ENCODE measurements around the gene HABP4.

HABP4 gene

DNA sequence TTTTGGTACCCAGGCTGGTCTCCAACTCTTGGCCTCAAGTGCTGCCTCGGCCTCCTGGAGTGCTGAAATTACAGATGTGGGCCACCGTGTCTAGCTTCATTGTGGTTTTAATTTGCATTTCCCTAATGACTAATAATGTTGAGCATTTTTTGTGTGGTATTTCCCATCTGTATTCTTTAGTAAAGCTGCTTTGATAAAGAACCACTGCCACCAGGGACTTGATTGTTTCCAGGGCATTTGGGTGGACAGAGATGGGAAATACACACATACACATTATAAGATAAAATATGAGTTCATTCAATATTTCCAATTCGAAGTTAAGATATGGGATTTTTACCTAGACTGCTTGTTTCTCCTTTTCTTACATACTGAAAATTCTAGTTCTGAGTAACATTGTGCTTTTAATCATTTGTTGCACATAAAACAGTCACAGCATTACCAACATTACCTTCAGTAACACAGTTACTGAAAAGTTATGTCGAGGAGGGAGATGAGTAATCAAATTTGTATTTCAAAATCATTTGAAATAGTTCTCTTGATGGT, 28.9 kb downstream of the HABP4 start:
- no peak for DNase-seq (ENCODE audit: low read depth, low spot score)

DNA sequence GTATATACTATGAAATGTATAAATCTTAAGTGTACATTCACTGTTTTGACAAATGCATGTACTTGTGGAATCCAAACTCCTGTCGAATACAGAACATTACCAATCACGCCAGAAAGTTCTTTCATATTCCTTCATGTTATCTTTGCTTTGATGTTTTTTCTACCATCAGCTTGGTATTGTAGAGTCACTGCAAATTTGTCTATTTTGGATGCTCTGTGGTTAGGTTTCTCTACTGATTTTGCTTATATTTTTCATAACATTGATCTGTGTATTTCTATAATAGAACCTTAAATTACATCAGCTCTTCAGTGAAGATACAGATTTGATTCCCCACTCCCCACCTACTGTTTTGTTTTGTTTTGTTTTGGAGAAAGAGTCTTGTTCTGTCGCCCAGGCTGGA, 30.8 kb downstream of the HABP4 start:
- DNase-seq (ENCODE audit: low read depth, low spot score) = no peak

DNA sequence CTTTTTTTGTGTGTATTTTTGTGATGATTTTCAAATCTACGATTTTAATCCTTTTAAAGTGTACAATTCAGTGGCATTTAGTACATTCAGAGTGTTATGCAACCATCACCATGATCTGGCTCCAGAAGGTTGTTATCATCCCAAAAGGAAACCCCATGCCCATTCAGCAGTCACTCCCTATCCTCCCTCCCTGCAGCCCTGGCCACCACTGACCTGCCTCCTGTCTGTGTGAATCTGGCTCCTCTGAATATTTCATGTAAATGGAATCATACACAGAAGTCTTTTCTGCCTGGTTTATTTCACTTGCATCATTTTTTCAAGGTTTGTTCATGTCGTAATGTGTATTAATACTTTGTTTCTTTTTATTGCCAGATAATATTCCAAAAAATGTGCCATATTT, 32.5 kb downstream of the HABP4 start:
- DNase-seq (ENCODE audit: low read depth, low spot score) = no peak

DNA sequence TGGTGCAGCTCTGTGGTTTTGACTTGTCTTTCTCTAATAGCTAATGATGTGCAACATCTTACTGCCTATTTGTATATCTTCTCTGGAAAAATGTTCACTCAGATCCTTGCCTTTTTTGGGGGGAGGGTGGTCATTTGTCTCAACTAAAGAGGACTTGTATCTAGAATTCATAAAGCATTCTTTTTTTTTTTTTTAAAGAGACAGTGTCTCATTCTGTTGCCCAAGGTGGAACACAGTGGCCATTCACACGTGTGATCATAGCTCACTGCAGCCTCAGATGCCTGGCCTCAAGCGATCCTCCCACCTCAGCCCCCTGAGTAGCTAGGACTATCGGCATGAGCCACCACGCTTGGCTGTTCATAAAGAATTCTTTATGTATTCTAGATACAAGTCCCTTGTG, 33.2 kb downstream of the HABP4 start:
- no peak for DNase-seq (ENCODE audit: low read depth, low spot score)

DNA sequence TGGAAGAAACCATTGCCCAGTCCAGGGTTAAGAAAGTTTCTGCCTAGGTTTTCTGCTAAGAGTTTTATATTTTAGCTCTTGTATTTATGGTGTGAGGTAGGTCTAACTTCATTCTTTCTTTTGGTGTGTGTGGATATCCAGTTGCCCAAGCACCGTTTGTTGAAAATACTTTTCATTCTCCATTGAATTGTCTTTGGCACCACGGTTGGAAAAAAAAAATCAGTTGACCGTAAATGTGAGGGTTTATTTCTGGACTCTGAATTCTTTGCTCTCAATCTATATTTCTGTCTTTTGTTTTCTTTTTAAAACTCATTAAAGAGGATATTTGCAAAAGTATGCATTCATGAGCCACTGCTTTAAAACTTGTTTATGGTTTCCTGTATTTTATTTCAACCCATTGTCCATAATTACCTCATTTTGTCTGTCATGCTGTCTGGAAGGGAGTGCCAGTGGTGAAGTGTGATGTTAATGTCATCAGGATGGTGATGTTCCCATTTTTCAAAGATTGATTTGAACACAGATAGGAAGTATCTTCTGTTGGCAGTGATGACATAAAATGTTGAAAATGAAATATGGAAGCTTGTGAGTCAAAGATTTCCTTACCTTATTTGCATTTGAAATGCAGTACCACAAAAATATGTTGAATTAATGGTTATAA, 33.9 kb downstream of the HABP4 start:
- DNase-seq (ENCODE audit: low read depth, low spot score) = no peak

DNA sequence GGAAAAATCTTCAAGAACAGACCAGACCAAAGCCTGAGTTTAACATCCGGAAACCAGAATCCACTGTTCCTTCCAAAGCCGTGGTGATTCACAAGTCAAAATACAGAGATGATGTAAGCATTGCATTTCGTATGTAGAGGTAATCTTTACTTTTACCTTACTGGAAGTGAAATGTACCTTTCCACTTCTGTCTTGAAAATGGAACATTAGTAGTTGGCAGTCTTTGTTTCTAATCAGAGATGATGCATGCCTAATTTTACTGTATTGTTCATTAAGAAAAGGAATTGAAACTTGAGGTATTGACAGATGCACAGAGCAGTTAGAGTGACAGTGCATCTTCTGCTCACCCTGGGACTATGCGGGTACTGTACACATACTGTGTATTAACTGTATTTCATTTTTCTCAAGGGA, 34.6 kb downstream of the HABP4 start:
- DNase-seq (ENCODE audit: low read depth, low spot score) = no peak

DNA sequence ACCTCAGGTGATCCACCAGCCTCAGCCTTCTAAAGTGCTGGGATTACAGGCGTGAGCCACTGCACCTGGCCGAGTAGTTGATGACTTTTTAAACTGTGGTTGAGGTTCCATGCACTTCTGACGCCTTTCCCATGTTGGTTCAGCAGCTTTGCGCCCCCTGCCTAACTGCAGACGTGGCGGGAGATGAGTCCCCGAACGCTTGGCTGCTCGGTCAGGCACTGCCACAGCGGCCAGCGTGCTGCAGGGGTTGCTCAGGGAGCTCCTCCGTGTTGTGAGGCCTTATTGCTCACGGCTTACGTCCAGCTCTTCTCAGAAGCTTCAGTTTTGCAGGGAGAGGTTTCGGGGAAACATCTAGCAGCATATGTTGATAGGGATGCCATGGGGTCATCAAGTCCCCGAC, 35.3 kb downstream of the HABP4 start:
- no peak for DNase-seq (ENCODE audit: low read depth, low spot score)

DNA sequence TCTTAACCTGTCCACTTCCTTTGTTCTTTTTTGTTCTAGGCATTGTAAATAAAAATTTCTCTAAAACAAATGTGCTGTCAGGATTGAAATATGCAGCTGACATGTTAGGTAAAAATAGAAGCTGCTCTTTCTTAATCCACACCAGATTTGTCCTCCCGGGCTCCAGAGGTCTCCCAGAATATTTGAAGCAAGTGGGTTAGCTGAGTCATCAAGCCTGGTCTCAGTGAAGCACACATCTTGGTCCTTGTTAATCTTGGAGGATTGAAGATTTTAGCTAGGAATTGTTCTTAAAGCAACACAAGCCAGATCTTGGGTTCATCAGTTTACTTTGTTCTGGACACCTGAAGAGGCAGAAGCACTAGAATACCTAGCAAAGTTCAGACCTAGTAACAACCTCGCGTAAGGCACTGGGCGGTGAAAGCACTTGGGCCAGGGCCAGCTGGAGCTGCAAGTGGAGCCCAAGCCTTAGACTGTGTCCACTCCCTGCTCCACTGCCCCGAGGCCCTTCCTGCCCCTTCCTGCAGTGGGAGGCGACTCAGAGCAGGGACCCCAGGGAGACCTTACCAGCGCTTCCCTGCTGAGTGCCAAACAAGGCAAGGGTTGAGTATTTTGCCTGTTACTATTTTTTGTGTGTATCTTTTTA, 36.5 kb downstream of the HABP4 start:
- peak; percentile 54 for DNase-seq (ENCODE audit: low read depth, low spot score)

DNA sequence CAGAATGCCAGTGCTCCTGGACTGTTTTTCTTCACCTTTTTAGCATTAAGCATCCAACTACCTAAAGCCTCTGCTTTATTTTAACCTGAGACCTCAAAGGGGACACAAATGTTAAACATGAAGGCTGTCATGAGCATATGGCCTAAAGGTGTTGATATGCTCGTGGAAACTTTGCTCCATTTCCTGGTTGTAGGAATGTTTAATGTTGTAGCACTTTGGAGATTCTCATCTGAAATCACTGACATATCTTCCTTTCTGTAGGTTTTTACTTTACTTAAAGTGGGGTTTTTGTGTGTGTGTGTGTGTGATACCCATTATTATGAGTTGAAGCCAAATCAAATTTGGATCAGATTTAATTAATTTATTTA, 37.0 kb downstream of the HABP4 start:
- no peak for DNase-seq (ENCODE audit: low read depth, low spot score)

DNA sequence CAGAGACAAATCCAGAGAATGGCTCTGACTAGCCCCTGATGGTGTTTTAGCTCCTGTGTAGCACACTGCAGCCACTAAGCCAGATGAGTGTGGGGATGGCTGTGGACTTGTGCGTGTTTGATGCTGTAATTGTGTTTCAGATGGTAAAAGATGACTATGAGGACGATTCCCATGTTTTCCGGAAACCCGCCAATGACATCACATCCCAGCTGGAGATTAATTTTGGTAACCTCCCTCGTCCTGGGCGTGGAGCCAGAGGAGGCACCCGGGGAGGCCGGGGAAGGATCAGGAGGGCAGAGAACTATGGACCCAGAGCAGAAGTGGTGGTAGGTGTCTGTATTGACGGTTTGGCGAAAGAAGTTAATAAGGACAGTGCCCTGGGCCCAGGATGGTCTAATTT, 38.0 kb downstream of the HABP4 start:
- DNase-seq (ENCODE audit: low read depth, low spot score) = peak; percentile 18

DNA sequence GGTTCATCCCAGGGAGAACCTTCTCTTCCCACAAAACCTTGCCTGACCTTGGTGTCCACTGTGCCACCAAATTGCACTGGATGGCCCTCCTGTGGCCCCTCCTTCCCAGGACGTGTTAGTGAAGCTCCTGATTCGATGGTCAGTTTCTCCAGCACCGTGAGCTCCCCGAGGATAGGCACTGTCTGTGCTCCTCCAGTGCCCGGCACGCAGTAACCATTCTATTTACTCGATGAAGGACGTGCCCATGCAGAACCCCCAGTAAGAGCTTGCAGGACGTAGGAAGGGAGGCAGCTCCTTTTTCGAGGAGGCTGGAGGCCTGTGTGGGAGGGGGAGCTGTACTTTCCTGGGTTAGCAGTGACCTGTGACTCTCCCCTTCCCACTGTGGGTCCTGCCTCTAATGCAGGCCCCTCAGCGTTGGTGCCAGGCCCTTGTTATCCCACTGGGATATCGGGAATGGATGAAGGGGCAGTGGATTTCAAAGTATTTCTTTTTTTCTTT, 39.6 kb downstream of the HABP4 start:
- DNase-seq (ENCODE audit: low read depth, low spot score) = no peak

DNA sequence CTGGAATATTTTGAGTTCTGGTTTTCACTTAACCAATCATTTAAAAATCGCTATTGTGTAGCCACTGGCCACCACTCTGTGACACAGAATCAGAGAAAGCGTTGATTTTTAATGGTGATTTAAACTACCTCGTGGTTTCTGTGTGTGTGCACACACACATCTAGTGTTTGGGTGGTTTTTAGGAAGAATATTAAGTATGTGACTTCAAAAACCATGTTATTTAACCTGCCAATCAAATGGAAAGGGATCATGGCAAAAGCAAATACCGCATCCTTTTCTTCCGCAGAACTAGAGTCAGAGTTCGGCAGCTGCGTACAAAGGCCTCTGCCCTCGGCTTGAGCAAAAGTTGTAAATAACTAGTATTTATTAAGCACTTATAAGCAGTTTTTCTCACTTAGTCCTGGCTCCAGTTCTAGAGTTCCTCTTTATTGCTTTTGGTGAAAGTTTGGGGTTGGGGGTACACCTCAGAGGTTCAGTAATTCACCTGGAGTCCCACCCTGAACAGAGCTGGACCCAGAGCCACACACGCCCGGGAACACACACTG, 40.6 kb downstream of the HABP4 start:
- DNase-seq (ENCODE audit: low read depth, low spot score) = no peak

DNA sequence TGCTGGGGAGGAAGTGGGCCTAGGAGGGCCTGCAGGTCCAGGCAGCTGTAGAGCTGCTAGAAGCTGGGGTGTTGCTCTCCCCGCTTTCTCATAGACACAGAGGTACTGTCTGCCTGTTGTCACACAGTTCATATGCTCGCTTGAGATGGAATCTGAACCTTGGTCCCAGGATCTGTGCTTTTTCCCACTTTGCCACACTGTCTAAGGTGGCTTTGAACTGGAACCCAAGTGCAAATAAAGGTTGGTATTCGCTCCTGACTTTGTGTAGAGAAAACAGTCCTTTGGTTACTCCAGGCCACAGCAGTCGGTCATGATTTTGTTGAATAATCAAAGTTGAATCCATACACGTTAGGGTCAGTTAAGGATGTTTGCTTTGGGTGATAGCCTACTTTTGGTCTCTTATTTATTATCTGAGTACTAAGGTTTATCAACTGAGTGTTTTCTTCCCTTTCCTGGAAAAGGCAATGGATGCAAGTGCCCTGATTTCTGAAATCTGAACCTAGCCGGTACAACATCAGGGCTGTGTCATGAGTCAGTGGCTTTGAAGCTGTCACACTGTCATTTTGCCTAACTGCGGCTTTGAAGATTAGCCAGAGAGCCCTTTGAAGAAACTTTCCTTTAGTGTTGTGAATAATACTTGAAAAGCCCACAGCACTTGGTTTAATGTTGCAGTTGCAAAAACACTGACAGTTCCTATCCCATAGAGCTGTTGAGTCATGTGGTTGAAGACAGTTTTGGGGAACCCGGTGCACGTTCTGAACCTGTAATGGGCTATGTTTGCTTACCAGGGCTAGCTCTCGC, 41.3 kb downstream of the HABP4 start:
- DNase-seq (ENCODE audit: low read depth, low spot score) = no peak

DNA sequence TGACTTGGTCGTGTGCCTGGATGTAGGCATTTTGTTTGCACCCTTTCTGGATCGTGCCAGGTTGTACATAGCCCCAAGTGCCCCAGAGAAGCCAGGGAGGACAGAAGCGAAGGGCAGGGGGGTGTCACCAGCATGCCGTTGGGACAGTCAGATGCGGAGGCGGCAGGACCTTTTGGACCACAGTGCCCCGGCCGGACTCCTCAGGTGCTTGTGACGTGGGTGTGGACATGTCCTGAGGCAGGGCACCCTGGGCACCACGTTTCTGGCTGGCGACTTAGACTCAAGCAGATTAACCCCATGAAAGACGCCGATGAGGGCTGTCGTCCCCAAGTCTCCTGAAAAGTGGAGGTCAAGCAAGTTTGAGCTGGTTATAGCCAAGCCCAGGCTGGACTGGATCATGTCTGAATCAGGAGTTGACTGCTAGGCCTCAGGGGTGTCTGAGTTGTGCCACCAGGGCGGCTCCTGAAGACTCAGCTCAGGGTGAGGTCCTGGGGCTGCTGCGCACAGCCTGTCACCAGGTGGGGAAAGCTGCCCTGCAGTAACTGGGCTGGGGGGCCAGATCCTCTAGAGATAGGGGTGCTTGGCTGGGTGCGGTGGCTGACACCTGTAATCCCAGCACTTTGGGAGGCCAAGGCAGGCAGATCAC, 42.0 kb downstream of the HABP4 start:
- no peak for DNase-seq (ENCODE audit: low read depth, low spot score)

DNA sequence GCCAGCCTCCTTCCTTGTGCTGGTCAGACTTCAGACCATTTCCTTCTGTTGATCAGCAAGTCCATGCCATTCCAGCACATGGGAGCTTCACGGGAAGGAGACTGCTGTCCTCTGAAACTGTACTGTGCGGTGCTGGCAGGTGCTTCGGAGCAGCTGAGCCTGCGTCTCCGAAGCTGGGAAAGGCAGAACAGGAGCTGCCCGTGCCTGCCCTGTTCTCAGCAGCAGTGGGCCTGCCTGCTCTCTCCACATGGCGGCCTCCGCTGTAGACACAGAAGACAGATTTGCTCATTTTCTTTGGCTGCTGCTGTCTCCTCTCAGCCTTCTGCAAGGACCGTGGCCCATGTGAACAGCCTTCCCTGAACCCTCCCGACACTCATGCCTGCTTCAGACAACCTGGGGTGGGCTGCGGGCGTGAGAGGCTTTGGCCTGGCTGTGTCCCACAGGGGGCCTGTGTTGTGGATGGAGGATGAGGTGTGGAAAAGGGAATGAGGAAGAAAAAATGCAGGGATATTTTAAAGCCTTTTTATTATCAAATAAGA, 43.1 kb downstream of the HABP4 start:
- DNase-seq (ENCODE audit: low read depth, low spot score) = no peak

DNA sequence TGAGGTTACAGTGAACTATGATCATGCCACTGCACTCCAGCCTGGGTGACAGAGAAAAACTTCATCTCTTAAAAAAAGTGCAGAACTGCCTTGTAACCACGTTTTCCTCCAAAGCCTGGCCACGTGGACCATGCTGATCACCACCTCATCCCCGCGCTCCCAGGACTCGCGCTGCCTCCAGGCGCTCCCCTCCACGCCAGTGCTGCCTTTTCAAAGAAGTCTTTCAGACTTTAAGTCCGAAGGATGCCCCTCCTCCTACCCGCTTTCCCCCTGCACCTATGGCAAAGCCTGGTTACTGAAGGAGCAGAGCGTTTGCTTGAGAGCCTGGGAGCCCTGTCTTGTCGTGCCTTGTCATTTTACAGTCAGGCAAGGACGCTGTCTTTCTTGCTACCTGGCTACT, 43.8 kb downstream of the HABP4 start:
- DNase-seq (ENCODE audit: low read depth, low spot score) = no peak

DNA sequence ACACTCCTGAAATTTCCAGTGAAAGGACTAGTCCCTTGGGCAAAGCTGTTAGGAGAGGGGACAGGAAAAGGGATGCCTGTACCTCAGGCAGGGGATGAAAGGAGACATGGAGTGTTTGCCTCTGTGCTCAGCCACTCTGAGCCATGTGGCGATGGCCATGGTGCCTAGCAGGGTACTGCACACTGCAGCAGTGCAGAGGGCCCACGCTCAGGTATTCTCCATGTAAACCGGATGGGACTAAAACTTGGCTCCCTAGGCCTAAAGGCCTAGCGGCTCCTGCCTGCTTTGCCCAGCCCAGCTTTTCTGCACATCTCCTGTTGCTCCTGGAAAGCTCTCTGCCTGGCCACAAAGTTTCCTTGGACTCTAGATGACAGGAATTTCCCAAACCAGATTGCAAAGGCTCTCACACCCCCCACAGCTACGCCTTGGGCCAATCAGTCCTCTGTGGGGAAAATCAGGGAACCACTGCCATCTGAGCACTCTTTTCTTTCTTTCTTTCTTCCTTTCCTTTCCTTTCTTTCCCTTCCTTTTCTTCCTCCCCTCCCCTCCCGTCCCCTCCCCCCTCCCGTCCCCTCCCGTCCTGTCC, 44.3 kb downstream of the HABP4 start:
- DNase-seq (ENCODE audit: low read depth, low spot score) = no peak

DNA sequence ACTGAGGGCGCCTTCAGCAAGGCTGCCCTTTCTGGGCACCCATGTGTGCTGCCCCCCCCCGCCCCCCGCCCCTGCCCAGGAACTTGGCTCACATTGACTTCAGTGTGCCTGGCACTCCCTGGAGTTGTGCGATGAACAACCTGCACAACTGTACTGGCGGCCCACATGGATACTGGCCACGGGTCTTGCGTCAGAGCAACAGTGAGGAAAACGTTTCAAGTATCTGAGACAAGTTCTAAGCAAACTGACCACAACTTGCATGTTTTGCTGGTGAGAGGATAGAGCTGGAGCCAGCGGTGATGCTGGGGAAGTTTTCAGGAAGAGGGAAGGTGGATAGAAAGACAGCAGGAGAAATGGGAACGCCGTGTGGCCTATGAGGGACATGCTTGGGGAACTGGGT, 45.4 kb downstream of the HABP4 start:
- no peak for DNase-seq (ENCODE audit: low read depth, low spot score)

DNA sequence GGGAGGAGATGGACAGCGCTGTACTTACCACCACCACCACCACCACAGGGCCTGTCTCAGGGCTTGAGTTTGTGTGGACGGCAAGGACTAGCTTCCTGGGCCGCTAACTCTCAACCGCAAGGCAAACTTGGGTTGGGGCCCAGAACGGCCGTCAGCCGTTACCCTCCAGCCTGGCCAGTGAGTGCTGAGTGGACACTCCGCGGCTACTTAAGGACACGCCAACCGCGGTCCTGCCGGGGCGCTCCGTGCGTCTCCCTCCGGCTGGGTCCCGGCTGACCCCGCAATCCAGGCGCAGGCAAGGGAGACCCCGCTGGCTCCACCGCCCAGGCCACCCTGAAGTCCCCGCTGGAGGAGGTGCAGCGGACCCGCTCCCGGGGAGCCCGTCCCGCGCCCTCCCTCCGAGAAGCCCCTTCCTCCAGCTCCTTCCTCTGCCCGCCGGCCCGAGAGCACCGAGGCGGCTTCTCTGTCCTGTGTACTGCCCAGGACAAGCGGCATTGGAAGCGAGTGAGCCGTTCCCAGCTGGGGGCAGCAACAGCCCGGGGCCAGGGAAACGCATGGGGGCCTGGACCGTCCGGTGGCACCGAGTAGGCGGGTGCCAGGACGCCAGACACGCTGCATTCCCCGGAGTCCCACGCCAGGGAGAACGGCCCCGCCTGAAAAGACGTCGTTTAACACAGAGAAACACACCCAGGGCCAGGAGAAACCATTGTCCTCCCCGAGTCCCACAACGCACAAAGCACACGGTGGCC, 46.6 kb downstream of the HABP4 start:
- DNase-seq (ENCODE audit: low read depth, low spot score) = no peak

DNA sequence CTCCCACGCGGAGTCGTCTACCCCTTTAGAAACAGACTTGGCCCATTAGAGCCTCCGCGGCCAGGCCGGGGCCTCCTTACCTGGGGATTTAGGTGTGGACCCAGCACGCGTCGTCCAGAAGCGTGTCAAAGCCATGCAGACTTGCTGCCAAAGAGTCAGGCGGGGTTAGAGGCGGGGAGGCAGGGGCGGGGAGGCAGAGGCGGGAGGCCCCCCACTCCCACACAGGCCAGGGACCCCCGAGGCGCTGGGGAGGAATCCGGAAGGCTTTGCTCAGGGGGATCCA, 47.1 kb downstream of the HABP4 start:
- no peak for DNase-seq (ENCODE audit: low read depth, low spot score)

DNA sequence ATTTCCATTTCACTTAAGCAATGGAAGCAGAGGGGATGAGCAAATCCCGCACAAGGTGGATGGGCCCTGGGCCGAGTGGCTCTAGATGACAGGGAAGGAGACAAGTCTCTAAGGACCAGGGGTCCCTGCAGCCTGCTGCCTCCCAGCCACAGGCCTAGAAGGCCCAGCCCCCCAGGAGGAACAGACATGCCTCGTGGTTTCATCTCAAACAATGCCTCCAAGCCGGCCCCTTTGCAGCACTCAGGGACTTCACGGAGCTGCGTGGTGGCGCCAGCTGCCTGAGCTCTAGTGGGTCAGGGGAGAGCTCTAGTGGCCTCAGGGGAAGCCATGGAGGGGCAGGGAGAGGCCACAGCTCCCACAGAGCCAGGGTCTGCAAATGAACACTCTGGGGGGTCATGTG, 48.8 kb downstream of the HABP4 start:
- no peak for DNase-seq (ENCODE audit: low read depth, low spot score)
